PC-3 (cell line): ENCODE data around the gene OR2W1. TPM values are rescaled to one million over a fixed set of nuclear protein-coding genes. Genes with fewer than 3 reads are reported as not detected.

Experiments used
- ATAC-seq: fragments of 200-7000 bp; cut with Tn5 transposase; 2 replicates; pipeline ENCODE4 v1.9.1; 2020; ENCODE audit warnings: mild to moderate bottlenecking, moderate library complexity
- BruUV-seq: library from RNA; stranded (reverse); fragments of 400-500 nt; replicated peaks from 2 replicates; lab custom pipeline; 2021; lab: Mats Ljungman, UMichigan
- CTCF ChIA-PET: fragments of 300-600 bp; sonication (Branson Sonifier 250); formaldehyde crosslinking; loops from one replicate; lab custom pipeline; 2022; ENCODE audit warnings: antibody characterized with exemption; lab: Charles Lee
- POLR2A ChIA-PET: fragments of 300-600 bp; sonication (Branson Sonifier 250); formaldehyde crosslinking; loops from one replicate; lab custom pipeline; 2022; ENCODE audit warnings: antibody characterized with exemption; ENCODE audit not compliant: unreplicated experiment; lab: Charles Lee
- DNase-seq: peaks from one replicate; pipeline ENCODE4 v3.0.0-alpha.2; 2015
- H2AFZ ChIP-seq: fragments of 300-600 bp; sonication (generic); 2 replicates; pipeline ENCODE4 v1.6.0; 2016; ENCODE audit warnings: antibody characterized with exemption, low read length
- H3F3A ChIP-seq: fragments of 300-600 bp; sonication (generic); one replicate; pipeline ENCODE4 v1.6.0; 2017; ENCODE audit warnings: antibody characterized with exemption, low read length, control low read depth, mild to moderate bottlenecking; ENCODE audit not compliant: unreplicated experiment
- H3K27ac ChIP-seq: fragments of 300-600 bp; sonication (generic); 2 replicates; pipeline ENCODE4 v1.5.1; 2016; ENCODE audit warnings: mild to moderate bottlenecking, low read length
- H3K27me3 ChIP-seq: fragments of 300-600 bp; sonication (generic); 2 replicates; pipeline ENCODE4 v1.6.1; 2016; ENCODE audit warnings: low read length, mixed read lengths
- H3K36me3 ChIP-seq: fragments of 300-600 bp; sonication (generic); 2 replicates; pipeline ENCODE4 v1.6.1; 2016; ENCODE audit warnings: low read depth, mixed run types, low read length, mixed read lengths
- H3K4me1 ChIP-seq: fragments of 300-600 bp; sonication (generic); 2 replicates; pipeline ENCODE4 v1.5.1; 2016; ENCODE audit warnings: low read length; ENCODE audit not compliant: insufficient read depth
- H3K4me2 ChIP-seq: fragments of 300-600 bp; sonication (generic); 2 replicates; pipeline ENCODE4 v1.6.0; 2016; ENCODE audit warnings: low read length
- H3K4me3 ChIP-seq: fragments of 300-600 bp; sonication (generic); 2 replicates; pipeline ENCODE4 v1.5.1; 2016; ENCODE audit warnings: mild to moderate bottlenecking, low read length, mixed read lengths
- H3K79me2 ChIP-seq: fragments of 300-600 bp; sonication (generic); 2 replicates; pipeline ENCODE4 v1.6.1; 2017; ENCODE audit warnings: low read length, mixed read lengths
- H3K9ac ChIP-seq: fragments of 300-600 bp; sonication (generic); 2 replicates; pipeline ENCODE4 v1.6.0; 2016; ENCODE audit warnings: mild to moderate bottlenecking, low read length
- H3K9me2 ChIP-seq: fragments of 300-600 bp; sonication (generic); replicated peaks from 2 replicates; pipeline ENCODE4 v1.6.1; 2016; ENCODE audit warnings: mixed run types, low read length, mixed read lengths
- H3K9me3 ChIP-seq: fragments of 300-600 bp; sonication (generic); 2 replicates; pipeline ENCODE4 v1.6.1; 2016; ENCODE audit warnings: low read length, mixed read lengths
- H4K20me1 ChIP-seq: fragments of 300-600 bp; sonication (generic); 2 replicates; pipeline ENCODE4 v1.6.1; 2016; ENCODE audit warnings: low read length, mixed read lengths
- EZH2 ChIP-seq: fragments of 300-600 bp; sonication (generic); IDR thresholded peaks from one replicate; pipeline ENCODE4 v1.6.1; 2017; ENCODE audit warnings: antibody characterized with exemption, mild to moderate bottlenecking, low read length; ENCODE audit not compliant: unreplicated experiment
- EZH2phosphoT487 ChIP-seq: fragments of 300-600 bp; sonication (generic); IDR thresholded peaks from 2 replicates; pipeline ENCODE4 v1.6.1; 2018; ENCODE audit warnings: mild to moderate bottlenecking, antibody characterized with exemption, low read length, borderline replicate concordance
- intact Hi-C: fragments of 100-400 bp; cut with micrococcal nuclease; formaldehyde crosslinking; loops from 2 replicates; pipeline ENCODE4 v1.9.0; 2023
- total RNA-seq: library from RNA; depleted of rRNA; stranded (reverse); fragments of >200 nt; gene quantifications from 2 replicates; pipeline ENCODE4 v1.2.3, GENCODE V29; 2014
- TF ChIP-seq, protein P1 (sequence below): fragments of 300-600 bp; sonication (generic); conservative IDR thresholded peaks from 2 replicates; pipeline ENCODE4 v1.5.1; 2017; ENCODE audit warnings: antibody characterized with exemption, low read depth, mild to moderate bottlenecking, low read length

Gene OR2W1
- total RNA-seq, 1 experiment from 2014 or later = not detected

DNA sequence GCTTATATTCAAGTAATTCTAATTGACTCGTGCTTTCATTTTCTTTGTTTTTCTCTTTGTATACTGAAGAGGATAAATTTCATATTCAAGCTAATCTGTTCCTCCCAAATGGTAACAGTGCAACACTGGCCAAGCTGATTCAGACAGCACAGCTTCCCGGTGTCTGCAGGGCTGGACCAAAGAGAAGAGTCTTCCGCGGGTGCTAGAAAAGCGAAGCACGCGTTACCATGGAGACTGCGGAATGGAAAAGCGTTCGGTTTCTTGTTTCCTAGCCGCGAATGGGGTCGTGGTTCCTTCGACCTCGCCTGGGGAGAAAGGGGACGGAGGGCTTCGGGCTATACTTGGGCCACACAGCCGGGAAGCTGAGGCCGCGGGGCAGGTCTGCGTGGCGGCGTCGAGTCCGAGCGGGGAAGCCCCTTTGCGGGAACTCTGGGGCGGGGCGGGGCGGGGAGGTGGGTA lies 33.7 kb downstream of the OR2W1 start:
- Histone ChIP-seq H2AFZ (peak overlapping the region; percentile 73), H4K20me1 (no peaks in the 10 kb centered on the region), H3K9me3 (no peaks in the 10 kb centered on the region), H3F3A (no peaks in the 10 kb centered on the region), H3K27me3 (no peaks in the 10 kb centered on the region), H3K36me3 (no peaks in the 10 kb centered on the region), H3K27ac (no peak overlapping the region), H3K9ac (no peak overlapping the region), H3K4me2 (peak overlapping the region; percentile 94), H3K9me2 (no peaks in the 10 kb centered on the region), H3K4me1 (0 out of 2 replicates have a peak, but pooled peaks cover 4% of the 10 kb centered on the region), H3K4me3 (peak overlapping the region; percentile 72), H3K79me2 (no peaks in the 10 kb centered on the region)
- TF ChIP-seq EZH2 (no peak), EZH2phosphoT487 (no peak)
- no TSS peak for BruUV-seq
- ATAC-seq (peak; percentile 85), DNase-seq (peak; percentile 53)
- POLR2A ChIA-PET = no interaction called here
- CTCF ChIA-PET = no interaction called here
- intact Hi-C loops = loop anchor here (1.0 to 10.0 kb wide), 2 partner anchors 26 to 147 kb away; no protein-coding TSS in a partner anchor

DNA sequence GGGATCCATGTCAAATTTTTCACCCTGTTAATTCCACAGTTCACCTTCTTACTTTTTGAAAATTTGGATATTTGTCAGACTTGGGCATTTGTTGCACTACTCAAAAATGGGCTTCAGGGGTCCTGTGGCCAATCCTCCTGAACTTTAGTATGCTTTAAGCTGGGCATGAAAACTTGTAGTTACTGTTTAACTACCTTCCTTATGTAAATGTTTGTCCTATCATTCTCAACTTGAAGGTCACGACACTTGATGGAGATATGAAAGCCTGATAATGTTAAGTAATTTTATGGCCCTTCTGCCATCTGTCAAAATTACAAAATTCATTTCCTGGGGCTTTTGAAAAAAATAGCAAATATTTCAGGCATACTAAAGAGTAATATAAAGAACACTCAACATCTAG lies 35.6 kb downstream of the OR2W1 start:
- no peaks in the 10 kb centered on the region for H3K79me2 ChIP-seq
- H3K27ac ChIP-seq = no peak overlapping the region
- no peaks in the 10 kb centered on the region for H4K20me1 ChIP-seq
- no peak overlapping the region for H2AFZ ChIP-seq
- ChIA-PET CTCF (no interaction called here), POLR2A (interaction anchor here (0.7 kb wide), 1 partner anchor 14 kb away, joined by 4 read pairs; no protein-coding TSS in a partner anchor)
- DNase-seq (no peak), ATAC-seq (no peak)
- H3K9me2 ChIP-seq = no peaks in the 10 kb centered on the region
- no peaks in the 10 kb centered on the region for H3K27me3 ChIP-seq
- H3K4me3 ChIP-seq = no peak overlapping the region
- H3K9me3 ChIP-seq = no peaks in the 10 kb centered on the region
- BruUV-seq = no TSS peak
- H3K4me1 ChIP-seq = peaks cover 13% of the 10 kb centered on the region; the same call in 1 of the 2 replicates
- H3K9ac ChIP-seq = no peak overlapping the region
- H3F3A ChIP-seq = no peaks in the 10 kb centered on the region
- no peak overlapping the region for H3K4me2 ChIP-seq
- intact Hi-C loops = no loop called here
- TF ChIP-seq EZH2phosphoT487 = no peak
- TF ChIP-seq, protein P1, sequence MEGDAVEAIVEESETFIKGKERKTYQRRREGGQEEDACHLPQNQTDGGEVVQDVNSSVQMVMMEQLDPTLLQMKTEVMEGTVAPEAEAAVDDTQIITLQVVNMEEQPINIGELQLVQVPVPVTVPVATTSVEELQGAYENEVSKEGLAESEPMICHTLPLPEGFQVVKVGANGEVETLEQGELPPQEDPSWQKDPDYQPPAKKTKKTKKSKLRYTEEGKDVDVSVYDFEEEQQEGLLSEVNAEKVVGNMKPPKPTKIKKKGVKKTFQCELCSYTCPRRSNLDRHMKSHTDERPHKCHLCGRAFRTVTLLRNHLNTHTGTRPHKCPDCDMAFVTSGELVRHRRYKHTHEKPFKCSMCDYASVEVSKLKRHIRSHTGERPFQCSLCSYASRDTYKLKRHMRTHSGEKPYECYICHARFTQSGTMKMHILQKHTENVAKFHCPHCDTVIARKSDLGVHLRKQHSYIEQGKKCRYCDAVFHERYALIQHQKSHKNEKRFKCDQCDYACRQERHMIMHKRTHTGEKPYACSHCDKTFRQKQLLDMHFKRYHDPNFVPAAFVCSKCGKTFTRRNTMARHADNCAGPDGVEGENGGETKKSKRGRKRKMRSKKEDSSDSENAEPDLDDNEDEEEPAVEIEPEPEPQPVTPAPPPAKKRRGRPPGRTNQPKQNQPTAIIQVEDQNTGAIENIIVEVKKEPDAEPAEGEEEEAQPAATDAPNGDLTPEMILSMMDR = no peak
- no peak for TF ChIP-seq EZH2
- H3K36me3 ChIP-seq = no peaks in the 10 kb centered on the region

DNA sequence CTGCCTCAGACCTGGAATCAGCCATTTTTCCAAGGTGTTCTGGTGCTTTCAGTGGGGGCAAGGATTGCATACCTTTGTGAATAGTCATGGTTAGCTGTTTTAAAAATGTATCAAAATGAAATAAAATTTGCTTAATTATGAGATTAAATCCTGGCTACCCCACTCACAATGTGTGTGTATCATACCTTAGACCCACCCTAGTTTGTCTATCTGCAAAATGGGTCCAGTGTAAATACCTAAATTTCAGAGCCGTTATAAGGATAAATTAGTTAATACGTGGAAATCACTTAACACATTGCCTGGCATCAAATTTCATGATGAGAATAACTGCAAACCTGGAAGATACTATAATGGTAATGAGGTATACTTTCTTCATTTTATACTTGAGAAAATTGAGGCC lies 36.9 kb downstream of the OR2W1 start:
- Histone ChIP-seq H3K4me3 (no peak overlapping the region), H3K36me3 (no peaks in the 10 kb centered on the region), H2AFZ (no peak overlapping the region), H3K4me2 (no peak overlapping the region), H3K27ac (no peak overlapping the region), H3K9me2 (no peaks in the 10 kb centered on the region), H3K79me2 (no peaks in the 10 kb centered on the region), H3K9me3 (no peaks in the 10 kb centered on the region), H3F3A (no peaks in the 10 kb centered on the region), H3K9ac (no peak overlapping the region), H3K4me1 (peaks cover 13% of the 10 kb centered on the region; the same call in 1 of the 2 replicates), H4K20me1 (no peaks in the 10 kb centered on the region), H3K27me3 (no peaks in the 10 kb centered on the region)
- intact Hi-C loops = no loop called here
- ATAC-seq (no peak), DNase-seq (no peak)
- CTCF ChIA-PET = no interaction called here
- TF ChIP-seq, protein P1 = no peak
- TF ChIP-seq EZH2phosphoT487 = no peak
- TF ChIP-seq EZH2 = no peak
- POLR2A ChIA-PET = no interaction called here
- no TSS peak for BruUV-seq
